HepG2 (cell line): ENCODE results near the gene QSER1. TPM values are rescaled to one million over a fixed set of nuclear protein-coding genes. Genes with fewer than 3 reads are reported as not detected.

Experiments
- ATAC-seq: fragments of 200-7000 bp; cut with Tn5 transposase; 3 replicates; pipeline ENCODE4 v1.9.1; 2020; ENCODE audit warnings: mild to moderate bottlenecking, moderate library complexity
- BruUV-seq: library from RNA; stranded (reverse); fragments of 400-500 nt; replicated peaks from 2 replicates; lab custom pipeline; 2021; lab: Mats Ljungman, UMichigan
- CTCF ChIA-PET: fragments of 300-600 bp; formaldehyde crosslinking; extraction: SDS; loops from one replicate; lab custom pipeline; 2021; ENCODE audit warnings: low total read pairs, inconsistent platforms, low intra/inter-chr PET ratio; lab: Yijun Ruan, JAX
- POLR2A ChIA-PET: fragments of 350-600 bp; sonication (Branson Sonifier 250); formaldehyde crosslinking; loops from one replicate; lab custom pipeline; 2020; ENCODE audit warnings: antibody characterized with exemption, inconsistent platforms; lab: Yijun Ruan, JAX
- DNase-seq: peaks from one replicate; pipeline ENCODE4 v3.0.0-alpha.2; 2015; ENCODE audit warnings: low spot score
- FAIRE-seq: peaks from 3 replicates; lab custom pipeline; 2011; peaks lifted over from hg19 to GRCh38; lab: Jason Lieb, UNC
- H2AFZ ChIP-seq: one replicate; pipeline ENCODE4 v1.6.1; 2011; ENCODE audit warnings: low read length, inconsistent platforms
- H3K27ac ChIP-seq: fragments of 300-600 bp; 3 replicates; pipeline ENCODE4 v1.8.0; 2011; ENCODE audit warnings: mixed run types, mild to moderate bottlenecking, mixed read lengths, low read length, inconsistent platforms; ENCODE audit not compliant: insufficient read depth; ENCODE audit errors: extremely low read length
- H3K27me3 ChIP-seq, 2 experiments: fragments of 200-600 bp in 1 of 2; 2 replicates in 1 of 2; 3 replicates in 1 of 2; pipeline versions ENCODE4 v1.6.0 to v1.8.0; 2011; ENCODE audit warnings: low read length in 2 of 2, mild to moderate bottlenecking in 2 of 2, moderate library complexity in 2 of 2, inconsistent platforms in 1 of 2; ENCODE audit not compliant: insufficient read depth in 2 of 2, control insufficient read depth in 1 of 2
- H3K36me3 ChIP-seq, 2 experiments: fragments of 200-600 bp in 1 of 2; replicated peaks in 1 of 2; 2 replicates in 1 of 2; 3 replicates in 1 of 2; pipeline versions ENCODE4 v1.5.1 to v1.8.0; 2011; ENCODE audit warnings: low read length in 2 of 2, inconsistent platforms in 1 of 2; ENCODE audit not compliant: insufficient read depth in 2 of 2, control insufficient read depth in 1 of 2
- H3K4me1 ChIP-seq: 2 replicates; pipeline ENCODE4 v1.5.1; 2012; ENCODE audit warnings: low read length, inconsistent platforms; ENCODE audit not compliant: insufficient read depth
- H3K4me2 ChIP-seq: 2 replicates; pipeline ENCODE4 v1.6.0; 2011; ENCODE audit warnings: low read depth, low read length, inconsistent platforms
- H3K4me3 ChIP-seq, 3 experiments: fragments of 200-600 bp in 1 of 3; sonication (generic), shearing (Covaris generic) in 1 of 3; replicated peaks in 1 of 3; 2 replicates each; pipeline ENCODE4 v1.5.1; 2011 to 2016; ENCODE audit warnings: low read length in 3 of 3, inconsistent platforms in 2 of 3, low read depth in 2 of 3, mild to moderate bottlenecking in 2 of 3, control low read depth in 1 of 3, mixed read lengths in 1 of 3; ENCODE audit not compliant: insufficient read depth in 1 of 3
- H3K79me2 ChIP-seq: one replicate; pipeline ENCODE4 v1.6.1; 2011; ENCODE audit warnings: low read length, inconsistent platforms; ENCODE audit not compliant: insufficient read depth
- H3K9ac ChIP-seq: 2 replicates; pipeline ENCODE4 v1.6.0; 2011; ENCODE audit warnings: mild to moderate bottlenecking, low read depth, low read length, inconsistent platforms; ENCODE audit not compliant: insufficient read depth
- H3K9me3 ChIP-seq: 2 replicates; pipeline ENCODE4 v1.5.1; 2012; ENCODE audit warnings: mild to moderate bottlenecking, low read length
- H4K20me1 ChIP-seq: 2 replicates; pipeline ENCODE4 v1.6.0; 2011; ENCODE audit warnings: inconsistent platforms, mild to moderate bottlenecking, low read length, moderate library complexity; ENCODE audit not compliant: insufficient read depth
- FOSL2 ChIP-seq: sonication (generic); formaldehyde crosslinking; IDR thresholded peaks from 2 replicates; pipeline ENCODE4 v1.4.0; 2020; ENCODE audit warnings: missing genetic modification reagents
- GABPA ChIP-seq, 2 experiments: IDR thresholded peaks; 2 replicates each; pipeline ENCODE4 v1.6.1; 2011 to 2016; ENCODE audit warnings: low read depth in 2 of 2, low read length in 1 of 2, missing biosample characterization in 1 of 2, missing genetic modification characterization in 1 of 2
- MIXL1 ChIP-seq: IDR thresholded peaks from 2 replicates; pipeline ENCODE4 v1.6.1; 2016
- RAD21 ChIP-seq: fragments of 450-650 bp; formaldehyde crosslinking; IDR thresholded peaks from 2 replicates; pipeline ENCODE4 v1.5.0; 2020; ENCODE audit warnings: mild to moderate bottlenecking
- RBFOX2 ChIP-seq: fragments of 200-400 bp; formaldehyde crosslinking; IDR thresholded peaks from 2 replicates; pipeline ENCODE4 v1.6.1; 2017; ENCODE audit warnings: low read depth, mild to moderate bottlenecking, low read length
- SCMH1 ChIP-seq: sonication (generic); formaldehyde crosslinking; IDR thresholded peaks from 2 replicates; pipeline ENCODE4 v1.9.0; 2021; ENCODE audit warnings: missing genetic modification reagents, mild to moderate bottlenecking, borderline replicate concordance
- SMC3 ChIP-seq: IDR thresholded peaks from 2 replicates; pipeline ENCODE4 v1.6.1; 2011; ENCODE audit warnings: low read length, improper control_type of control experiment
- STAG1 ChIP-seq: sonication (generic); formaldehyde crosslinking; IDR thresholded peaks from 2 replicates; pipeline ENCODE4 v1.4.0; 2020; ENCODE audit warnings: missing genetic modification reagents
- ZFX ChIP-seq: sonication (generic); formaldehyde crosslinking; IDR thresholded peaks from 2 replicates; pipeline ENCODE4 v1.4.0; 2020; ENCODE audit warnings: mild to moderate bottlenecking, low read depth, missing genetic modification reagents, moderate library complexity
- ZNF232 ChIP-seq: sonication (generic); formaldehyde crosslinking; IDR thresholded peaks from 2 replicates; pipeline ENCODE4 v1.4.0; 2020; ENCODE audit warnings: missing genetic modification reagents, borderline replicate concordance
- ZNF816 ChIP-seq: sonication (generic); formaldehyde crosslinking; IDR thresholded peaks from 2 replicates; pipeline ENCODE4 v1.8.0; 2022; ENCODE audit warnings: missing genetic modification reagents, mild to moderate bottlenecking, borderline replicate concordance
- WGBS: methylation state at CpG from one replicate; pipeline ENCODE4 v1.1.6; 2017; ENCODE audit warnings: low lambda C conversion rate; 5-methylcytosine and 5-hydroxymethylcytosine counted together
- in situ Hi-C: cut with HindIII; loops from 2 replicates; pipeline ENCODE4 v1.10.0; 2017; ENCODE audit warnings: low pct_unique_long_range_greater_than_20kb; ENCODE audit not compliant: extremely low pct_ligation_motif_present
- intact Hi-C: fragments of 100-400 bp; cut with micrococcal nuclease; formaldehyde crosslinking; loops from one replicate; pipeline ENCODE4 v1.10.0; 2022; ENCODE audit not compliant: unreplicated experiment
- polyA plus RNA-seq, 8 experiments: library from polyadenylated mRNA; depleted of rRNA in 3 of 8; stranded (reverse) in 7 of 8; unstranded in 1 of 8; fragments of >200 nt; fragmentation: Illumina TruSeq in 4 of 8; extraction: Trizol in 4 of 8; gene quantifications; 2 replicates each; pipeline versions ENCODE4 v1.2.1 to v1.2.3, GENCODE V29; 2011 to 2016; ENCODE audit warnings: low read depth in 4 of 8, missing spikeins in 1 of 8, mixed read lengths in 1 of 8; ENCODE audit not compliant: insufficient read depth in 1 of 8
- total RNA-seq, 5 experiments: library from RNA; depleted of rRNA; stranded (reverse); fragments of >200 nt; fragmentation: Illumina TruSeq; extraction: Trizol; gene quantifications; 2 replicates each; pipeline ENCODE4 v1.2.3, GENCODE V29; 2016; ENCODE audit warnings: low read depth in 1 of 5
- TF ChIP-seq, protein P1 (sequence below): sonication (generic); formaldehyde crosslinking; IDR thresholded peaks from 2 replicates; pipeline ENCODE4 v1.5.0; 2020; ENCODE audit warnings: mild to moderate bottlenecking, missing genetic modification reagents, moderate library complexity
- TF ChIP-seq, protein P2 (sequence below): sonication (generic); formaldehyde crosslinking; IDR thresholded peaks from 2 replicates; pipeline ENCODE4 v1.8.0; 2022; ENCODE audit warnings: mild to moderate bottlenecking, missing genetic modification reagents
- TF ChIP-seq, protein P3 (sequence below): sonication (generic); formaldehyde crosslinking; IDR thresholded peaks from 2 replicates; pipeline ENCODE4 v1.9.0; 2021; ENCODE audit warnings: missing genetic modification reagents, borderline replicate concordance
- TF ChIP-seq, protein P4 (sequence below): sonication (generic); formaldehyde crosslinking; IDR thresholded peaks from 2 replicates; pipeline ENCODE4 v1.8.1; 2022; ENCODE audit warnings: mild to moderate bottlenecking, missing genetic modification reagents

The QSER1 gene
- total and polyA plus RNA-seq, 2 of the 13 experiments (the other 11 are each of a cell fraction or from before 2014, with no cell fraction given) = 8.9 to 17.3 TPM

DNA sequence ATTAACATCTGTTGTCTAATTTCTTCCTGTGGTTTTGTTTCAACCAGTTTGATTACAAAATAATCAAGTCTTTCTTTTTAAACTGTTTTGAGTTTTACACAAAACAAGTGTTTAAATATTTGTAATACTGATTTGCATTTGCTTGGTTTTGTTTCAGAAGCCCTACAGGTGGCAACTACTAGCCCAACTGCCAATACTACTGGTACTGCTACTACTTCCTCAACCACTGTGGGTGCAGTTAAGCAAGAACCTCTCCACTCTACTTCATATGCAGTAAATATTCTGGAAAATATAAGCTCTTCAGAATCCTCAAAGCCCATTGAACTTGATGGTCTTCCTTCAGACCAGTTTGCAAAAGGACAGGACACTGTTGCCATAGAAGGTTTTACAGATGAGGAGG lies 61.1 kb downstream of the QSER1 start (continued):
- TF ChIP-seq ZFX (CRISPR knock-in tag) = no peak
- TF ChIP-seq GABPA (IDR thresholded peaks at IDR 0.05; ENCODE audit: low read depth, low read length) = no peak
- no peak for TF ChIP-seq GABPA (CRISPR knock-in tag; IDR thresholded peaks at IDR 0.05; ENCODE audit: low read depth)
- TF ChIP-seq ZNF816 (CRISPR knock-in tag) = no peak
- no peak for TF ChIP-seq ZNF232

DNA sequence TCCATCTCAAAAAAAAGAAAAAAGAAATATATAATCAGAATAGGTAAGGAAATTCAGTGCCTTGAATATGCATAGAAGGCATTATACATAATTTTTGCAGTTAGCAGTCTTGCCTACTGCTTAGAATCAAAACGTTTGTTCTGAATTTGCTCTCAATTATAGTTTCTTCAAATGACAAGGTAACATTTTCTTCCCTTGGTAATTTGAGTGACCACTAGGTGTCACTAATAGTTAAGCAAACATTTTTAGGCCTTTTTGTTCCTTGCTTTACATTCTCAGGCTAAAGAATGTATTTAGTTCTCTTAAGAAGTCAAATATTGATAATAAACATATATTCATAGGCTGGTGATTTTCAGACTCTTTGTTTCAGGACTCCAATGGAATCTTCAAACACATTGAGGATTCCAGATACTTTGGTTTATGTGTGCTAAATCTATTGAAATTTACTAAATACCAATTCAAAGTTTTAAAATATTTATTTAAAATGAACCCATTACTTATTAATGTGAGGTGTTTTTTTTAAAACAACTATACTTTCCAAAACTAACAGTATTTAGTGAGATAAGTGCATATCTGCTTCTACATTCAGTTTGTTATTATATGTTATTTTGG lies 68.0 kb downstream of the QSER1 start:
- Histone ChIP-seq H3K4me2 (no peak overlapping the region), H2AFZ (no peak overlapping the region), H3K79me2 (no peaks in the 10 kb centered on the region), H3K9me3 (no peaks in the 10 kb centered on the region), H4K20me1 (no peaks in the 10 kb centered on the region), H3K36me3 (peaks cover 5 to 54% of the 10 kb centered on the region in 2 experiments), H3K4me1 (no peaks in the 10 kb centered on the region), H3K4me3 (no peak overlapping the region), H3K27me3 (no peaks in the 10 kb centered on the region), H3K27ac (no peak overlapping the region), H3K9ac (no peak overlapping the region)
- ATAC-seq (no peak), DNase-seq (peak; percentile 52), FAIRE-seq (peak; percentile 56)
- in situ Hi-C loops = loop anchor here (5.0 kb wide), 1 partner anchor 102 kb away; no protein-coding TSS in a partner anchor
- POLR2A ChIA-PET = no interaction called here
- CTCF ChIA-PET = interaction anchor here (1.2 to 2.8 kb wide), 2 partner anchors 101 to 105 kb away, joined by 3 to 52 read pairs; no protein-coding TSS in a partner anchor
- 4% methylated on average over 1 of the region's 1 CpG for WGBS
- intact Hi-C loops = loop anchor here (1.0 to 5.0 kb wide), 2 partner anchors 105 to 367 kb away; no protein-coding TSS in a partner anchor
- no TSS peak for BruUV-seq
- TF ChIP-seq RBFOX2 (no peak), FOSL2 (no peak), RAD21 (CRISPR knock-in tag) (peak; percentile 29; the same call in 1 of the 2 replicates), SMC3 (peak; percentile 42; the same call in 1 of the 2 replicates), STAG1 (CRISPR knock-in tag) (peak; percentile 86), MIXL1 (CRISPR knock-in tag) (peak; percentile 68), SCMH1 (no peak)
- TF ChIP-seq, protein P1, sequence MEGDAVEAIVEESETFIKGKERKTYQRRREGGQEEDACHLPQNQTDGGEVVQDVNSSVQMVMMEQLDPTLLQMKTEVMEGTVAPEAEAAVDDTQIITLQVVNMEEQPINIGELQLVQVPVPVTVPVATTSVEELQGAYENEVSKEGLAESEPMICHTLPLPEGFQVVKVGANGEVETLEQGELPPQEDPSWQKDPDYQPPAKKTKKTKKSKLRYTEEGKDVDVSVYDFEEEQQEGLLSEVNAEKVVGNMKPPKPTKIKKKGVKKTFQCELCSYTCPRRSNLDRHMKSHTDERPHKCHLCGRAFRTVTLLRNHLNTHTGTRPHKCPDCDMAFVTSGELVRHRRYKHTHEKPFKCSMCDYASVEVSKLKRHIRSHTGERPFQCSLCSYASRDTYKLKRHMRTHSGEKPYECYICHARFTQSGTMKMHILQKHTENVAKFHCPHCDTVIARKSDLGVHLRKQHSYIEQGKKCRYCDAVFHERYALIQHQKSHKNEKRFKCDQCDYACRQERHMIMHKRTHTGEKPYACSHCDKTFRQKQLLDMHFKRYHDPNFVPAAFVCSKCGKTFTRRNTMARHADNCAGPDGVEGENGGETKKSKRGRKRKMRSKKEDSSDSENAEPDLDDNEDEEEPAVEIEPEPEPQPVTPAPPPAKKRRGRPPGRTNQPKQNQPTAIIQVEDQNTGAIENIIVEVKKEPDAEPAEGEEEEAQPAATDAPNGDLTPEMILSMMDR (CRISPR knock-in tag) = peak; percentile 66
- TF ChIP-seq, protein P2, sequence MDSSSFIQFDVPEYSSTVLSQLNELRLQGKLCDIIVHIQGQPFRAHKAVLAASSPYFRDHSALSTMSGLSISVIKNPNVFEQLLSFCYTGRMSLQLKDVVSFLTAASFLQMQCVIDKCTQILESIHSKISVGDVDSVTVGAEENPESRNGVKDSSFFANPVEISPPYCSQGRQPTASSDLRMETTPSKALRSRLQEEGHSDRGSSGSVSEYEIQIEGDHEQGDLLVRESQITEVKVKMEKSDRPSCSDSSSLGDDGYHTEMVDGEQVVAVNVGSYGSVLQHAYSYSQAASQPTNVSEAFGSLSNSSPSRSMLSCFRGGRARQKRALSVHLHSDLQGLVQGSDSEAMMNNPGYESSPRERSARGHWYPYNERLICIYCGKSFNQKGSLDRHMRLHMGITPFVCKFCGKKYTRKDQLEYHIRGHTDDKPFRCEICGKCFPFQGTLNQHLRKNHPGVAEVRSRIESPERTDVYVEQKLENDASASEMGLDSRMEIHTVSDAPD (CRISPR knock-in tag) = no peak
- TF ChIP-seq, protein P3, sequence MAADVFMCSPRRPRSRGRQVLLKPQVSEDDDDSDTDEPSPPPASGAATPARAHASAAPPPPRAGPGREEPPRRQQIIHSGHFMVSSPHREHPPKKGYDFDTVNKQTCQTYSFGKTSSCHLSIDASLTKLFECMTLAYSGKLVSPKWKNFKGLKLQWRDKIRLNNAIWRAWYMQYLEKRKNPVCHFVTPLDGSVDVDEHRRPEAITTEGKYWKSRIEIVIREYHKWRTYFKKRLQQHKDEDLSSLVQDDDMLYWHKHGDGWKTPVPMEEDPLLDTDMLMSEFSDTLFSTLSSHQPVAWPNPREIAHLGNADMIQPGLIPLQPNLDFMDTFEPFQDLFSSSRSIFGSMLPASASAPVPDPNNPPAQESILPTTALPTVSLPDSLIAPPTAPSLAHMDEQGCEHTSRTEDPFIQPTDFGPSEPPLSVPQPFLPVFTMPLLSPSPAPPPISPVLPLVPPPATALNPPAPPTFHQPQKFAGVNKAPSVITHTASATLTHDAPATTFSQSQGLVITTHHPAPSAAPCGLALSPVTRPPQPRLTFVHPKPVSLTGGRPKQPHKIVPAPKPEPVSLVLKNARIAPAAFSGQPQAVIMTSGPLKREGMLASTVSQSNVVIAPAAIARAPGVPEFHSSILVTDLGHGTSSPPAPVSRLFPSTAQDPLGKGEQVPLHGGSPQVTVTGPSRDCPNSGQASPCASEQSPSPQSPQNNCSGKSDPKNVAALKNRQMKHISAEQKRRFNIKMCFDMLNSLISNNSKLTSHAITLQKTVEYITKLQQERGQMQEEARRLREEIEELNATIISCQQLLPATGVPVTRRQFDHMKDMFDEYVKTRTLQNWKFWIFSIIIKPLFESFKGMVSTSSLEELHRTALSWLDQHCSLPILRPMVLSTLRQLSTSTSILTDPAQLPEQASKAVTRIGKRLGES (CRISPR knock-in tag) = no peak
- TF ChIP-seq, protein P4, sequence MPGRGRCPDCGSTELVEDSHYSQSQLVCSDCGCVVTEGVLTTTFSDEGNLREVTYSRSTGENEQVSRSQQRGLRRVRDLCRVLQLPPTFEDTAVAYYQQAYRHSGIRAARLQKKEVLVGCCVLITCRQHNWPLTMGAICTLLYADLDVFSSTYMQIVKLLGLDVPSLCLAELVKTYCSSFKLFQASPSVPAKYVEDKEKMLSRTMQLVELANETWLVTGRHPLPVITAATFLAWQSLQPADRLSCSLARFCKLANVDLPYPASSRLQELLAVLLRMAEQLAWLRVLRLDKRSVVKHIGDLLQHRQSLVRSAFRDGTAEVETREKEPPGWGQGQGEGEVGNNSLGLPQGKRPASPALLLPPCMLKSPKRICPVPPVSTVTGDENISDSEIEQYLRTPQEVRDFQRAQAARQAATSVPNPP (CRISPR knock-in tag) = no peak
